ENCODE results near the gene ITPRIPL1. TPM values are rescaled to one million over a fixed set of nuclear protein-coding genes. Genes with fewer than 3 reads are reported as not detected.

The ITPRIPL1 gene
- total and polyA plus RNA-seq, 2 of the 8 experiments (the other 6 are each of a cell fraction or from before 2014, with no cell fraction given): 10.6 to 16.1 TPM

- no peak overlapping the region for H3K14ac ChIP-seq (ENCODE audit: insufficient read length)
- no peak overlapping the region for H3K27ac ChIP-seq (ENCODE audit: low read depth, low read length)
- H2BK120ac ChIP-seq (replicated peaks; ENCODE audit: low read depth, low read length): no peak overlapping the region
- no peaks in the 10 kb centered on the region for H3K27me3 ChIP-seq (replicated peaks in 1 of 4; ENCODE audit: control insufficient read depth in 3 of 4, extremely low read depth in 1 of 4, insufficient read depth in 3 of 4, low read length in 3 of 4)
- H2BK5ac ChIP-seq (ENCODE audit: low read depth, low read length): no peak overlapping the region
- ChIA-PET POLR2A (ENCODE audit: partially characterized antibody) (interaction anchor here (0.6 to 1.5 kb wide), 2 partner anchors 8 to 12 kb away, joined by 3 to 4 read pairs; no protein-coding TSS in a partner anchor), CTCF (ENCODE audit: partially characterized antibody) (no interaction called here)
- H3K23me2 ChIP-seq (ENCODE audit: low read depth, low read length): no peaks in the 10 kb centered on the region; the same call in 1 of the 2 replicates
- peaks cover 0 to 4% (median 0%) of the 10 kb centered on the region in 4 experiments; a peak in 4 of 7 replicates for H3K4me1 ChIP-seq (replicated peaks in 1 of 4; ENCODE audit: control insufficient read depth in 3 of 4, insufficient read depth in 4 of 4, low read length in 3 of 4)
- H4K20me1 ChIP-seq (replicated peaks in 1 of 2; ENCODE audit: control insufficient read depth in 1 of 2, insufficient read depth in 2 of 2, low read length in 2 of 2): no peaks in the 10 kb centered on the region
- no peak overlapping the region for H3K4ac ChIP-seq (replicated peaks; ENCODE audit: insufficient read length, low read depth, low read length)
- no peak overlapping the region for H2BK15ac ChIP-seq (ENCODE audit: low read length)
- H2AFZ ChIP-seq (ENCODE audit: low read length): no peak overlapping the region
- no peak overlapping the region for H3K4me2 ChIP-seq (ENCODE audit: insufficient read depth in 1 of 2, low read depth in 2 of 2, low read length in 2 of 2)
- no peak overlapping the region for H3K9ac ChIP-seq (replicated peaks in 1 of 4; ENCODE audit: extremely low read depth in 1 of 4, low read depth in 3 of 4, low read length in 3 of 4)
- peaks cover 2% of the 10 kb centered on the region; the same call in 1 of the 2 replicates for H3K79me1 ChIP-seq (ENCODE audit: low read depth, low read length)
- no peak overlapping the region for H2AK5ac ChIP-seq (ENCODE audit: low read depth, low read length)
- peaks cover 0 to 4% (median 2%) of the 10 kb centered on the region in 4 experiments; a peak in 3 of 8 replicates for H3K36me3 ChIP-seq (ENCODE audit: control insufficient read depth in 2 of 4, insufficient read depth in 4 of 4, low read length in 3 of 4)
- no peaks in the 10 kb centered on the region for H3K79me2 ChIP-seq (ENCODE audit: control insufficient read depth in 1 of 2, insufficient read depth in 2 of 2, low read length in 2 of 2)
- H3K23ac ChIP-seq (ENCODE audit: insufficient read length): no peak overlapping the region
- no peak overlapping the region for H3K56ac ChIP-seq (replicated peaks; ENCODE audit: insufficient read length, low read depth, low read length)
- WGBS, 2 experiments (ENCODE audit: extremely low coverage in 1 of 2, insufficient coverage in 1 of 2, insufficient read length in 1 of 2, insufficient replicate concordance in 2 of 2, low coverage in 1 of 2, low lambda C conversion rate in 2 of 2, missing lambda C conversion rate in 1 of 2): 96% methylated on average over 1 of the region's 1 CpG; no CpG with 5 or more reads in 1 of the 2 experiments
- H3K9me3 ChIP-seq (ENCODE audit: insufficient read depth in 2 of 2, low read depth in 1 of 2, low read length in 1 of 2): no peaks in the 10 kb centered on the region
- no peak overlapping the region for H4K5ac ChIP-seq (ENCODE audit: insufficient read length, low read depth, low read length)
- DNase-seq (ENCODE audit: low read depth in 1 of 2, low spot score in 2 of 2) (no peak), FAIRE-seq (no peak)
- H2BK20ac ChIP-seq (ENCODE audit: low read length): no peak overlapping the region
- H3K18ac ChIP-seq (ENCODE audit: extremely low read depth, low read length): no peak overlapping the region
- H4K91ac ChIP-seq (replicated peaks; ENCODE audit: insufficient read length, low read length): no peak overlapping the region
- H2BK12ac ChIP-seq (ENCODE audit: low read depth, low read length): no peak overlapping the region
- H4K8ac ChIP-seq (ENCODE audit: extremely low read depth, insufficient read depth, low read length): no peak overlapping the region
- no peak overlapping the region for H3K4me3 ChIP-seq (ENCODE audit: extremely low read depth in 1 of 4, insufficient read depth in 2 of 4, low read depth in 3 of 4, low read length in 4 of 4)
- TF ChIP-seq CTCF (IDR thresholded peaks at IDR 0.05; ENCODE audit: control extremely low read depth in 1 of 3, insufficient read depth in 1 of 3, low read depth in 1 of 3, low read length in 3 of 3): no peak
- TF ChIP-seq KDM4A (IDR thresholded peaks at IDR 0.05; ENCODE audit: low read depth, low read length, severe bottlenecking): no peak
- TF ChIP-seq TCF12 (IDR thresholded peaks at IDR 0.05; ENCODE audit: low read depth, low read length): no peak
- no peak for TF ChIP-seq RAD21 (IDR thresholded peaks at IDR 0.05 in 1 of 2, conservative IDR thresholded peaks at IDR 0.05 in 1 of 2; ENCODE audit: low read depth in 2 of 2, low read length in 2 of 2)
- no peak for TF ChIP-seq KDM5A (IDR thresholded peaks at IDR 0.05; ENCODE audit: low read length)
- TF ChIP-seq SP2 (IDR thresholded peaks at IDR 0.05; ENCODE audit: low read length): no peak
- TF ChIP-seq BACH1 (IDR thresholded peaks at IDR 0.05; ENCODE audit: low read length): no peak
- TF ChIP-seq SP4 (IDR thresholded peaks at IDR 0.05; ENCODE audit: low read length): no peak
- TF ChIP-seq SIX5 (IDR thresholded peaks at IDR 0.05; ENCODE audit: low read depth, low read length): no peak
- no peak for TF ChIP-seq POU5F1 (IDR thresholded peaks at IDR 0.05; ENCODE audit: low read depth, low read length)
- TF ChIP-seq TBP (IDR thresholded peaks at IDR 0.05; ENCODE audit: low read depth, low read length): no peak
- TF ChIP-seq GABPA (IDR thresholded peaks at IDR 0.05; ENCODE audit: borderline replicate concordance, insufficient read depth, low read length): no peak
Observed at GRCh38 chr2:96330407-96330806, 5.3 kb downstream of the ITPRIPL1 start.

Data from H1 (cell line).